GM18511 (cell line): ENCODE results near the gene ARAP3.

Source experiments
- ATAC-seq: cut with Tn5 transposase; IDR thresholded peaks from one replicate; pipeline ENCODE4 v1.9.1; 2021; ENCODE audit warnings: mild to moderate bottlenecking, moderate library complexity; ENCODE audit not compliant: unreplicated experiment

ARAP3 gene

DNA sequence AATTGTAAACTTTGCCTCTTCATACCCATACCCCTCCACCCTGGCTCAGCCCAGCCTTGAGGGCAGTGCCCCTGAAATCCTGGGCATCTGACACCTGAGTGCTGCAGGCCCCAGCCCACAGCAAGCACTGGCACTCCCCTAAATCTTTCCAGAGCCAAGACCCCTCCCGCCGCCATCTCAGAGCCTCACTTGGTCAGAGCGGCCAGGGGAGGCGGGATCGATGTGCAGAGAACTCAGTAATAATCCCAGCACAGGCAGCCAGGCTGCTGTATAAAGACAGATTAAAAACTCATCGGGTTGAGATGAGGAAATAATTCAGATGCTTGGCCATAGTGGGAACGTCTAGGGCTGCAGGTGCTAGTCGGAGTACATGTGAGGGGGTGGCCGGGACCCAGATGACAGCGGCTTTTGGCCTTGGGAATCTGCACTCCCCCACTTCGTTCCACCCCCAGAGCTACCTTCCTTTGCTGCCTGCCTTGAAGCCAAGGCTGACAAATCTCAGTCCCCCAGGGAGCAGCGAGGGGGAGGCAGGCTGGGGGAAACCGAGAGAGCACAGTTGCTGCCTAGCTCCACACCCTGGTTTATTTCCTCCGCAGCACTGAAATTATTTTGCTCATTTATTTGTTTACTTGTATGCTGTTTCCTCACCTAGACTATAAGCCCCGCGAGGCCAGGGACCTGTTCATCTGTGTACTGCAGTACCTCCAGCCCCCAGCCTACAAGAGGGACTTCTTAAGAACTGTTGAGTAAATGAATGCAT is 19.5 kb upstream of the ARAP3 start:
- peak; percentile 79 for ATAC-seq

DNA sequence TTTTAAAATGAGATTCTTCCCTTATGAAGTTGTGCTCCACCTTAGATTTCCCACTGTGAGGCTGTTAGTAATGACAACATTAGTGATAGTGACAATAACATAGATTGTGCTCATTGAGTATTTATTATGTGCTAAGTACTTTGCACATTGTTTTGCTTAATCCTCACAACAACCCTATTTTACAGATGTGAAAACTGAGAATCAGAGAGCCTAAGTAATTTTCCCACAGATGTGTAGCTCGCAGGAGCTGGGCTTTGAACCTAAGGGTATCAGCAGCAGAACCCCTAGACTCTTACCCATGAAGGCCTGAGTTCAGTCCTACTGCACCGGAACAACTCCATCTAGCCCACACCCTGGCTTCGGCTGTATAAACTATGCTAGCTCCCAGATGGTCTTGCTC is 15.6 kb upstream of the ARAP3 start:
- ATAC-seq: no peak

DNA sequence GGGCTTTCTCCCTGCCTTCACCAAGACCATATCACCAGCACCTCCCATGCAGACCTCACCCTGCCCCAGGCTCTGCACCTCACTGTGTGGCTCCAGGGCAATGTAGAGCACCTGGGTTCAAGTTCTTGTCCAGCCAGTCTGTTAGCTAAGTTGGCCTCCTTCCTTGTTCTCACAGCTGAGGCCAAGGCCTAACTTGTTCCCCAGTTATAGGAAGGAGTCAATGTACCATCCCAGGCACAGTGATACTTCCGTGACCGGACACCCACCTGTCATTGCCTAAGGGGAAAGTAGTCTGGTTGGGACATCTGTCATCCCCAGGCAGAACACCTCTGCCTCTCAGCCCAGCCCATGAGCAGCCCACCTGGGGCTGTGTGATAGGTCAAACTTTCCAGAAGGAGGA is 14.4 kb upstream of the ARAP3 start:
- ATAC-seq: no peak

DNA sequence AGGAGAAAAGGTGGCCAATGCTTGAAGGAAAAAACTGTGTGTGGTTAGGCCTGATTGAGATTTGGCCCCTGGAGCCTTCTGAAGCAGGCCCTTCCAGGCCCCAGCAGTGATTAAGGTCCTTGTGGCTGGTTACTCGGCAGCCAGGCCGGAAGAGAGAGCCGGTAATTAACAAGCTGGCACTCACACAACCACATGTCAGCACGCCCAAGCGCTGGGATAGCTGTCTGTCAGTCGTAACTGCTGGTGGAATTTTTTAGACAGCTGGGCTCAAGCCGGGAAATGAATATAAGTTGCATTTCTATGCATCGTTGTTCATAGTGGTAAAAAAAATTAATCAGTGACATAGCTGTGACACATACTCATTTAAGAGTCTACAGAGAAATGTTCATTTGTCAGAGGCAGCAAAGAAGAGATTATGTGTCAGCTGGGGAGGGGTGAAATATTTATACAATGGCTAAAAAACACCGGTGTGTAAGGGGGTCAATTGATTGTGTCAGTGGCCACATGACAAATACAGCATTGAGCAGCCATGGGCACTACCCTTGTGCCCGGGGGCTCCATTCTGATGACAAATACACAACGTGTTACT is 13.7 kb upstream of the ARAP3 start:
- ATAC-seq: no peak

DNA sequence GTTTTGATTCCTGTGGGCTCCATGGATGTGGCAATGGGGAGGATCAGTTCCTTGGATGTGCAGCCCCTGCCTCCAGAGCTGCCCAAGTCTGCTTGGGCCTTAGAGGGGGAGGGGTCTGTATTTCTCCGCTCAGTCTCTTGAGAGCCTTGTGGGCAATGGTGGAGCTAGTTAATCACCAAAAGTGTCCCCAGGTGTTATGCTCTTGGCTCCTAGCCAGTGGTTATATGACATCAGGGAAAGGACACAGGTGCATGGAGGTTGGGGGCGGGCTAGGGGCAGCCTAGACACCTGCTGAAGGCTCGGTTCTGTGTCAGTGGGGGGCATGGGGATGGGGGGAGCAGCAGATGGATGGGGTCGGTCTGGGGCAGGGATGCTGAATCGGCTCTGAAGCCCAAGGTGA is 12.4 kb upstream of the ARAP3 start:
- ATAC-seq: no peak

DNA sequence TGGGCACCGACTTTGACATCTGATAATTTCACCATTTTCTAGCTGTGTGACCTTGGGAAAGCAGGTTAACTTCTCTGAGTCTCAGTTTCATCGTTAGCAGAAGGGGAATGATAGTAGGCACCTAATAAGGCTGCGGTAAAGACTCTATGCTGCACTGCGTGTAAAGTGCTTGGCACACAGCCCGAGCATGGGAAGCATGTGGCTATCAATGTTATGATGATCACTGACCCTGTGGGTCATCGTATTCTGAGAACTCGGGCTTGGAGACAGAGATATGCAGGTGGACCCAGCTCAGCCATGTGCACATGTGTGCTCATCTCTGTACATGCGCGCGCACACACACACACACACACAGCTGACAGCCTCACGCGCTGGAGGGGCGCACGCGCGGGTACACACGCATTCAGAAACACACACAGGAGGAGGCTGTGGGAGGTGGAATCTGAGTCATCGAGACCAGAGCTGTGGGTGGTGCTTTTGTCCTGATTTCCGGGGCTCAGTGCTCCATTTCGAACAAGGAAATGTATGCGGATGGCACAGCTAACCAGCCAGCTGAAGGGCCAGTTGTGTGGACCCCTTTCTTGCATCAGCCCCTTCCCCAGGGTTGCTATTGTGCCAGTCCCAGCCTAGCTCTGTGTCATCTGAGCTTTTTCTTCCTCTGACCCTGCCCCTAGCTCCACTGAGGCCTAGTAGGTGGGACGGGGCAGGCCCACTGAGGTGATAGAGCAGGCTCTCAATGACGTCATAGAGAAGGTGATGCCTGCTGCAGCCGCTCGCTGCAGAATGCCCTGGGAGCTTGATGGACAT is 11.1 kb upstream of the ARAP3 start:
- ATAC-seq: no peak

DNA sequence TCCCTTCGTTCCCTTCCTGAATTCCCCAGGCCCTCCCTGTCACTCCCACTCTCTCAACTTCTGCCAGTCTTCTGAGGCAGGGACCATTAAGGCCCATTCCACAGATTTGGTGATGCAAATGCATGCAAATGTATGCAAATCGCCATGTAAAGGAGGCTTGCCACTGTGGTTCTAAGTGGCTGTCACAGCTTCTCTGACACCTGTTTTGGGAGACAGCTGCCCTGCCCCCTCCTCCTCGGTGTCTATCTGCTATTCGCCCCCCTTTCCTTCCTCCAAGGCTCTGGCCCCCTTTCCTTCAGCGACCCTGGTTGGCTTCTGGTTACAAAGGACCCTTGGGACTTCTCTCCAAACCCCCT is 10.5 kb upstream of the ARAP3 start:
- no peak for ATAC-seq

DNA sequence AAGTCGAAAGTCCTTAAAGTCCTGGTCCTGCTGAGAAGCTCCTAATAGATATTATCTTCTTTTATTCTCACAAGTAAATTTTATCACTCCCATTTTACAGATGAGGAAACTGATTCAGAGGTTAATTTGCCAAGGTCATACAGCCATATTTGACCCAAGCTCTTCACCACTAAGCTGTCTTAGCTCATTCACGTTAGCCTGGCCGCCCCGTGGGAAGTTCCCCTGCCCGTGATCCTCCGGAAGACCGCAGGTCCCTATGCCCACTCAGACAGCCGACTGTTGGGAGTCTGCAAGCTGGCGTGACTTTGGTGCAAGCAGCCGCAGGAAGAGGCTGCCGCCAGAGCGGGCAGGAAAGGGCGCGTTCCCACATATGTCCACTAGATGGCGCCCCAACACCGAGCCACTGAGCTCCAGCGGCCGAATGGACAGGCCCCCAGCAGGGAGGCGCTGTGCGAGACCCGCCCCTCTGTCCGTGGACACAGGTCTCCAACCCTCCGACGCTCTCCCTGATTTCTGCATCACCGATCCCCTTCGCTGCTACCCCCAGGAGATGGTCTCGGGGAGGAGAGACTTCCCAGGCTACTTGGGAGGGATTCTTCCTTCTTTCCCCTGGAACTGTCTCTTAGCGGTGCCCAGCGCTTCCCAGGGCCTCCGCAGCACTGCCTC is 10.0 kb upstream of the ARAP3 start:
- ATAC-seq: peak; percentile 93

DNA sequence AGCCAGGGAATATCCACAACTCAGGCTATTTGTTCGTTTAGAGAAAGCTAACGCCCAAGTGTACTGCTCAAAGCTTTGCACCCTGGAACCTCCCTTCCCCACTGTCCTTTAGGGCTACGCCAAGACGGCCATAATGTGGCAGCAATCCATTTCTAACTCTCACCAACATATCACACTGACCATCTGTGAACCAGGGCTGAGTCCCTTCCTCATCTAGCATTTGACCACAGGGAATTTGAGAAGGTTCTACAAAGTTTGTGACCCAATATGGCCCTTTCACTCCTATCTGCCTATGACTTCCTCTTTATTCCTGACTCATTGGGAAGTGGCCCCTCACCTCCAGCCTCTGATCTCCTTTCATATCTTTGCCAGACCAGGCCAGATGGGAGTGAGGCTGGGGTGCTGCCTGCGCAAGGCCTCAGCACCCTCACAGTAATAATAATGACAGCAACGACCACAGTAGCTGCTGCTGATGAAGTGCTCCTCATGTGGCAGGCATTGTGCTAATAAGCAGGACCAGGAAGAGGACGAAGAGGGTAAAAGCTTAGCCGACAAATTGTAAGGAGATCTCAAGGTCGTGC is 9.3 kb upstream of the ARAP3 start:
- no peak for ATAC-seq

DNA sequence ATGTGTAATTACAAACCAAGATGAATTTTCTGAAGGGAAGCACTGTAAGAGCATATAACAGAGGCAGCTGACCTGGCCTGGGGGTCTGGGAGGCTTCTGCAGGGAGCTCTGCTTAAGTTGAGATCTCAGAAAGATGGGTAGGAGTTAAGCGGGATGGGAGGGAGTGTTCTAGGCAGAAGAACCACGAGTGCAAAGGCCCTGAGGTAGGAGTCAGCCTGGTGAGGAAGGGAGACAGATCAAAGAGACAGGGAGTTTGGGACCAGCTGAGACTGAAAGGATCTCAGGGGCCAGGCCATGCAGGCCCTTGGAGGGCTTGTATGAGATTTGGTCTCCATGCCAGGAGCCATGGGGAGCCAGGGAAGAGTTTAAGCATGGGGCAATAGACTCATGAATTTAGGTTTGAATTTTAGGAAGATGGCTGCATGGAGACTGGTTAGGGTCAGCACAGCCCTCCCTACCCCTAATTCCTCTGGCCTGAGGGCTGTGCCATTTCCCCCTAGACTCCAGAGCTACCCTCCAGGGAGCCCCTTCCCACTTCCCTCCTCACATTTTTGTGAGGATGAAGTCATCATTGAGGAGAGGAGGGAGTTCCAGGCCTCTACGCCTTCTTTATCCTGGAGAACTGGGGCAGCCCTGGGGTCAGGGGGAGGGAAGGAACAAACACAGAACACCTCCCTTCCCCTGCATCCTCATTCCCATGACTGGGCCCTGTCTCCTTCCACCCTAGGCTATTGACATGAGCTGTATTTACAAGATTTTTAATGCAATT is 4.8 kb upstream of the ARAP3 start:
- ATAC-seq: no peak

DNA sequence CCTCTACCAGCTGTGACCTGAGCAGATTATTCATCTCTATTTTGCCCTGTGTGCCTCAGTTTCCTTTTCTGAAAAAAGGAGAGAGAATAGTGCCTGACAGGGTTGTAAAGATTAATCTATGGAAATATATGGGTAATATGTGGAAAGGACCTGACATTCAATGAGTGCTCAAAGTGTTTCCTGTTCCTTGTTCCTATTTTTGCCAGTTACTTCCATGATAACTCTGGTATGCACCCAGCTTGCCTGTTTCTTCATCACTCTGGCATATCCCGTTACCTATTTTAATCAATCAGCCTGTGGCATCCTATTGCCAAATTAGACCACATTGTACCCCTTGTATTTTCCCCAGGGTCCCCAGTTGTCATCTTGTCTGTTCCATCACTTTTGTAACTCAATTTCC is 3.6 kb upstream of the ARAP3 start:
- no peak for ATAC-seq

DNA sequence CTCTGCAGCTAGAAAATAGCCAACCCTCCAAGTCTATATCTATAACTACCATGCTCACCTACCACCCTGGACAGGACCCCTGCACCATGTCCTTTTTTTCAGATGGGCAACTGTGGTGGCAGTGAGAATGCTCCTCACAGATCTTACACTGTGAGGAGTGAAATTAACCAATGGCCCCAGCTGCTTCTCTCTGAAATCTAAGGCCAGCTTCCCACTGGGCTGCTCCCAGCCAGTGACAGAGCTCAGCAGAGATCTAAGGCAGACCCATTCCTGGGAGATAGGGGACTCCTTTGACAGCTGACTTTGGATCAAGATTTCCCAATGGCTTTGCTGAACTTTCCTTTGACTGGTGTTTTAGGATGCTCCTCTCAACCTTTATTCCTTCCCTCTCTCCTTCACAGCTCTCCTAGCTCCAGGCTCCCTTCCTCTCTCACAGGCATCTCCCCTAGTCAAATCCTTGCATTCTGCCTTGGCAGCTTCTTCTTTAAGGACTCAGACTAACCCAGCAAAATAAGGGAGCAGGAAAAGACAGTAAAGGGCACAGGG is 1.6 kb upstream of the ARAP3 start:
- ATAC-seq: no peak

DNA sequence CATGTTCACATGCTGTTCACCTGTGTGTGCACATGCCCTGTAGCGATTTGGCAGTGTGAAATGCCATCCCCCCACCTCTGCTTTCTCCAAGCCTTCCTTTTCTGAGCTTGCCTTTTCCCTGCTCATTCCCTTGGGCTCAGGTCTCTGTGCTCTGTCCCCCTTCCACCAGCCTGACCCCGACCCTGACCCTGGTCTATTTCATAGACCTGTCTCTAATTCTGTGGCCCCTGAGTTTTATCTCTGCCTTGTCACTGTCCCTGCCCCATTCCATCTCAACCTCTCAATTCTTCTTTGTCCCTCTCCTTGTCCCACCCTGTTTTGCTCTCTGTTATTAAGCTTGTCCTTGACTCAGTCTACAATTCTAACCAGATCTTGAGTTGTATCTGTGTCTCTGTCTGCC is 735 bp downstream of the ARAP3 start:
- no peak for ATAC-seq

DNA sequence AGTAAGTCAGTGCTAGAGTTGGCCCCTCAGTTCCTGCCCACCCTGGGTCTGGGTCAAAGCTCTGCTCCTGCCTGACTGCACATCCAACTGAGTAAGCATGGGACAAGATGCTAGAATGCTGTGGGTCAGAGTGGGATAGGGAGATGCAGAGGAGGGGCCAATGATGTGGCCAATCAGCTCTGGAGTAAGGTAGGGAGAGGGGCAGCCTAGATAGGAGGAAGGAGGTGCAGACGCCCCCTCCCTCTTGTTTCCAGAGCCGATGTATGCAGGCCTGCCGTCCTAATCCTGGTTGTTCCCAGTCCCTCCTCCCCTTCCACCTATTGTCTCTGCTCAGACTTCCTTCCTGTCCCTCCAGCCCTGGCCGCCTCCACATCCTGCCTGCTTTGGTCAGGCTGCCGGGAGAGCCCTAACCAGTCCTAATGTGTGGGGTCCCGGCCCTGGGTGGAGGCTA is 1.3 kb downstream of the ARAP3 start:
- no peak for ATAC-seq

DNA sequence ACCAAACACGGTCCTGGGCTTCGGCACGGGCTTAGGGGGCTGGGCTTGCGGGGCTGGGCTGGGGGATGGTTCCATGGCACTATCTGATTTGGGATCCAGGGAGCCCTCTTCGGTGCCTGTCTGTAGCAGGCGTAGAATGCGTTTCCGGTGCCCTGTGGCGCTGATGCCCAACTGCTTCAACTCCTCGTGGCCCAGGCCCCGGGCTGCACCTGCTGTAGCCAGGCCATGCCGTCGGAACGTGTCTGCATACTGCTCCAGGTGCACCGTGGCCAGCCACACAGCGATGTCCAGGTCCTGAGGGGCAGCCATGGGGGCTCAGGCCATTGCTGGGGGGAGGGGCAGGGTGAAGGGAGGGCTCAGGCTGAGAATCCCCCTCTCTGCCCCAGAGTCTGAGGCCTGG is 1.9 kb downstream of the ARAP3 start:
- ATAC-seq: no peak

DNA sequence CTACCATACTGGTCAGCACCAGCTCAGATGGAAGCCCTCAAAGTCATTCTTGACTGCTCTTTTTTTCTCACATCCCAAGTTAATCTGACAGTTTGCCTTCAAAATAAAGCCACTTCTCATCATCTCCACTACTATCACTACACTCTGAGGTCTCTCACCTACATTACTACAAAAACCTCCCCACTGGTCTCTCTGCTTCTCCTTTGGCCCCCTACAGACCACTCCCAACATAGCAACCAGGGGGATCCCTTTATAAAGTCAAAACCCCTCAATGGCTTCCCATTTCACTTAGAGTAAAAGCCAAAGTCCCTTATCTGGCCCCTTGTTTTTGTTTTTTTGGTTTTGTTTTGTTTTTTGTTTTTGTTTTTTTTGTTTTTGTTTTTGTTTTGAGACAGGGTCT is 4.6 kb downstream of the ARAP3 start:
- ATAC-seq: no peak

DNA sequence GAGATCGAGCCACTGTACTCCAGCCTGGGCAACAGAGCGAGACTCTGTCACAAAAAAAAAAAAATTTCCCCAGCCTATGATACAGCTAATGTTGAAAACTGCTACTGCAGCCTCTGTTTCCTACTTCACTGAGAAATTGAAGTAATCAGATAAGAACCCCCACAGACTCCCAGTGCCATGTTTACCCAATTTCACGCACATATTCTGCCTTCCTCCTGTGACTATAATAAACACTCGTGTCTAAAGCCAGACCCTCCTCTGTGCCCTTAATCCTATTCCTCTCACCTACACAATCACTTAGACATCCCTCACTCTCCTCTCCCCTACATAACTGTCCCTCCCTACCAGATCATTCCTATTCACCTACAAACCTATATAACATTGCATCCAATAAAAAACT is 6.4 kb downstream of the ARAP3 start:
- no peak for ATAC-seq

DNA sequence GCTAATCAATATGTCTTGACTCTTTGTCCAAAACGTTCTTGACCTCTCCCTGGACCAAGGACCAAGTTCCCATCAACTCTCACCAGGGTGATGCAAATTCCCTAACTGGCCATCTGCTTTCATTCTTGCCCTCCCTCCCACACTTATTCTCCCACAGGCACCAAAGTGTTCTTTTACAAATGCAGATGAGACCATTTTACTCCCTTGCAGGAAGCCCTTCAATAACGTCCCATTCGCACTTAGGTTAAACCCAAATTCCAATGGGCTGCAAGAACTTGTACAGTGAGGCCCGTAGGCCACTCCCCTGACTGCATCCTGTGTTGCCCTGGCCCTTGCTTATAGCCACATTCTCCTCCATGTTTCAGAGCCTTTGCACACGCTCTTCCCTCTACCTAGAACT is 7.3 kb downstream of the ARAP3 start:
- ATAC-seq: no peak

DNA sequence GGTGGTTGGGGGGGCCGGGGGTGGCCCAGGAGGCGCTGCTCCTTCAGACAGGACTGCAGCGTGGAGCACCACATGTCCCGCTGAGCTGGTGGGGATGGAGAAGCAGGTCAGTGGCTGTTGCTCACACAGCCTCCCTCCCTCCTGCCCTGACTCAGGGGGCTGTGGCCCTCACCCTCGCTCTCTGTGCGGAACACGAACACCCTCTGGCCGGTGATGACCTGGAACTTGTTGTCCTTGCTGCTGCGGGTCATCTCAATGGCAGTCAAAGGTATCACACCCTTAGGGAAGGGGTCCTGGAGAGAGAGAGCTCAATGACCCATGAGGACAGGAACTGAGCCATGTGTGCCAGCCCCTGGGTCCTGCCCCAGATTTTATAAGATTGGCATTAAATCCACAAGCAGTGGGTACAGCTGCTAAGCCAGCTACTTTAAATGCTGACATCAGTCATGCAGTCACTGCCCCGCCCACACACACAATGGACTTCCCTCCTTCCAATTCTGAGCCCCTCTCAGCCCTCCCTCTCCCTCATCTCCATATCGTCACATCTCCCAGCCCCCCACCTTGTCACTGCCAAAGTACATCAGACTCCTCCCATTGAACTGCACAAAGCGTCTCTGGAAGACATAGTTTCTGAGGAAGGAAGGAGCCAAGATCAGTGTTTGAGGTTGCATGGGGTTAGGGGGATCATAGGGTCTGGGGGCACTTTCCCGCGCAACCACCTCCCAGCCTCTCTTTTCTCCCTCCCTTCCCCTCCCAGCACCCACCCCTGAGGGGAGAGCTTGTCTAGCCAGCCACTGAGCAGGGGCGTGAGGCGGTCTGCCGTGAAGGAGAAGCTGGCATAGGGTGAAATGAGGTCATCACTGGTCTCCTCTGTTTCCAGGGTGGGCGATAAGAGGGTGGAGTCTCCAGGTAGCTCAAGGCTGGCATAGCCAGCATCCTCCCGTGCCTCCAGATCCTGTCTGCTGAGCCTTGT is 8.9 kb downstream of the ARAP3 start:
- ATAC-seq: no peak
